PFSK-1 (cell line): ENCODE data around the gene TTC28.

ENCODE experiments used
- FOXP2 ChIP-seq: optimal IDR thresholded peaks from 2 replicates; pipeline ENCODE3; 2011; ENCODE audit warnings: borderline replicate concordance, control low read depth, inconsistent platforms; ENCODE audit not compliant: insufficient read depth; ENCODE audit errors: extremely low read length, extremely low read depth
- POLR2AphosphoS5 ChIP-seq: IDR thresholded peaks from 2 replicates; pipeline ENCODE4 v1.6.1; 2012; ENCODE audit warnings: low read depth, mild to moderate bottlenecking, control low read depth, low read length, moderate library complexity
- REST ChIP-seq, 2 experiments: IDR thresholded peaks; 2 replicates each; pipeline versions ENCODE4 v1.6.1 to v1.8.0; 2011 to 2012; ENCODE audit warnings: low read depth in 2 of 2, low read length in 2 of 2, control low read depth in 1 of 2, inconsistent platforms in 1 of 2, mild to moderate bottlenecking in 1 of 2, moderate library complexity in 1 of 2; ENCODE audit not compliant: insufficient read depth in 1 of 2
- SIN3A ChIP-seq: IDR thresholded peaks from 2 replicates; pipeline ENCODE4 v1.6.1; 2012; ENCODE audit warnings: mild to moderate bottlenecking, low read length, moderate library complexity, borderline replicate concordance; ENCODE audit not compliant: insufficient read depth
- TAF1 ChIP-seq: IDR thresholded peaks from 2 replicates; pipeline ENCODE4 v1.6.1; 2012; ENCODE audit warnings: low read length, control low read depth, borderline replicate concordance; ENCODE audit not compliant: insufficient read depth

The TTC28 gene

GRCh38 chr22:28249402-28249801, 430.2 kb downstream of the TTC28 start:
- TF ChIP-seq SIN3A (no peak), POLR2AphosphoS5 (no peak), FOXP2 (no peak), TAF1 (no peak), REST (IDR thresholded peaks at IDR 0.05; ENCODE audit: insufficient read depth in 1 of 2, low read depth in 2 of 2, low read length in 2 of 2) (no peak)

- no peak for TF ChIP-seq TAF1
- no peak for TF ChIP-seq SIN3A
- no peak for TF ChIP-seq FOXP2
These were observed 431.8 kb downstream of the TTC28 start for GRCh38 chr22:28247667-28248363.

GRCh38 chr22:28247136-28247535, 432.5 kb downstream of the TTC28 start:
- TF ChIP-seq REST (IDR thresholded peaks at IDR 0.05; ENCODE audit: insufficient read depth in 1 of 2, low read depth in 2 of 2, low read length in 2 of 2): no peak
- TF ChIP-seq TAF1: no peak
- no peak for TF ChIP-seq POLR2AphosphoS5
- no peak for TF ChIP-seq SIN3A
- no peak for TF ChIP-seq FOXP2

- TF ChIP-seq TAF1 (no peak), POLR2AphosphoS5 (no peak)
These were observed 433.2 kb downstream of the TTC28 start for GRCh38 chr22:28246397-28246796.

- no peak for TF ChIP-seq POLR2AphosphoS5
- no peak for TF ChIP-seq REST (IDR thresholded peaks at IDR 0.05; ENCODE audit: insufficient read depth in 1 of 2, low read depth in 2 of 2, low read length in 2 of 2)
- TF ChIP-seq FOXP2: no peak
- no peak for TF ChIP-seq SIN3A
- TF ChIP-seq TAF1: no peak
These were observed 433.9 kb downstream of the TTC28 start for GRCh38 chr22:28245579-28246224.

GRCh38 chr22:28244757-28245156, 434.9 kb downstream of the TTC28 start:
- TF ChIP-seq REST (IDR thresholded peaks at IDR 0.05; ENCODE audit: insufficient read depth in 1 of 2, low read depth in 2 of 2, low read length in 2 of 2): no peak
- TF ChIP-seq POLR2AphosphoS5: no peak
- no peak for TF ChIP-seq FOXP2
